ENCODE results near the gene ATP5ME.
"Not testable (repeated sequence)": the region's sequence is repeated elsewhere in the genome, so short reads cannot be mapped to it uniquely, and the experiment has no call there.

Gene ATP5ME

GRCh38 chr4:704971-705277 lies 30.8 kb upstream of the ATP5ME start:
- no peak for DNase-seq (ENCODE audit: low read depth)

DNA sequence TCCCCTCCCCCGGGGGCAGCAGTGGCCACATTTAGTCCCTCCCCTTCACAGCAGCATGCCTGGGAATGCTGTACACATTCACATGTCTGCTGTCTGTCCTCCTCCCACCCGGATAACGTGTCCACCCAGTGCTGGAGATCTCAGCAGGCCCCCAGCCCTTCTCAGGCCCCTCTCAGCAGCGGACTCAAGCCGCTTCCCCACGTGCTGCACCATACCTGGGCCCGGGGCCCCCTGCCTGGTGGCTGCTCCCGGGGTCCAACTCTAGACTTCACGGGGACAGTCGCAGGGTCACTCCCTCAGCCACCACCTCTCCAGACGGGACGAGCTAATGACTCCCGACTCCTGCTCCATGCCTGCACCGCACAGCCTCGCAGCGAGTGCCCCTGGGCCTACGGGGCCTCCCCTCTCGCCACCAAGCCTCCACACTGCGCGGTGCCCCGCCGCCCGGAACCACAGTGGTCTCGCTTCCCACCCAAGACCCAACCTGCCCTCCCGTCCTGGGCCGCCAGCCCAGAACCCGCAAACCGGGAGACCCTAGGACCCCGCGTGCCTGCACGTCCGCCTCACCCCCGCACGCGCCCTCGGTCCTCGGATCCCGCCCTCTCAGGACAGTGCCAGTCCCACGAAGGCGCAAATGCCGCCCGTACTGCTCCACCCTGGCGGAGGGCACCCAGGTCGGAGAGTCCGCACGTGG lies 30.3 kb upstream of the ATP5ME start:
- DNase-seq (ENCODE audit: low read depth), result no peak

DNA sequence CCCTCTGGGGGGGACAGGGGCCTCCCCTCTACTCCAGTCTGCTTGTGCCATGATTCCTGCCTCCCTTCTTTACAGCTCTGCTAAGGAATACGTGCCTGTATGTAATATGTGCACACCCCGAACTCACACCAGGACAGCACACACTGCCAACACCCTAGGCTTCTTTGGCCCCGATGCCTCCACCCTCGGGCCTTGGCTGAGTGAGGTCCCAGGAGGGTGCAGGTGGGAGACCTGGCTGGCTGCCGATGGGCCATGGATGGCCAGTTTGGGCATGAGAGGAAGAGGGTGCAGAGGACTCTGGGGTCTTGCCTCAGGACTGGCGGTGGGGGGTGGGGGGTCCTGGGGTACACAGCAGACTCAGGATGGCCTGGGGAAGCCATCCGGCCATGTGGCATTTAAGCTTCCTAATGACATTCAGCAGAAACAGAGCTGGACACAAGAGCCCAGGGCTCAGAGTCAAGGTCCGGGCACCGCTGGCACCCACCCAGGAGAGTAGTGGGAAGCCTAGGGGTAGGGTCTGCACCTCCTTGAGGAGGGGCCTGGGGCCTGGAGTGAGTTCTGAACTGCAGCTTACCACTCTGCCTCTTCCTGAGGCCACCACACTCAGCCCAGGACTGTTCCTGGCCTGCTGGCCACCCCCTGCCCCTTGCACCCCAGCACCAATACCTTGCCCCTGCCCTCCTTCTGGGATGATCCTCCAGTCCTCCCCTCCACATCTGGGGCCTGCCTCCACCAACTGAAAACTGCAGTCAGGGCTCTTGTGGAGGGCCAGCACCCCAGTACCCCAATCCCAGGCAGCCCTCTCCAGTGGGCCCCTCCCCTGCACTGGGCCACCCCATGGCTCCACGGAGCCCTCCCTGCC lies 29.5 kb upstream of the ATP5ME start:
- DNase-seq (ENCODE audit: low read depth), result no peak

GRCh38 chr4:702618-703048 lies 28.6 kb upstream of the ATP5ME start:
- DNase-seq (ENCODE audit: low read depth), result no peak

- DNase-seq (ENCODE audit: low read depth), result no peak
Observed at GRCh38 chr4:700587-701264, 26.6 kb upstream of the ATP5ME start.

DNA sequence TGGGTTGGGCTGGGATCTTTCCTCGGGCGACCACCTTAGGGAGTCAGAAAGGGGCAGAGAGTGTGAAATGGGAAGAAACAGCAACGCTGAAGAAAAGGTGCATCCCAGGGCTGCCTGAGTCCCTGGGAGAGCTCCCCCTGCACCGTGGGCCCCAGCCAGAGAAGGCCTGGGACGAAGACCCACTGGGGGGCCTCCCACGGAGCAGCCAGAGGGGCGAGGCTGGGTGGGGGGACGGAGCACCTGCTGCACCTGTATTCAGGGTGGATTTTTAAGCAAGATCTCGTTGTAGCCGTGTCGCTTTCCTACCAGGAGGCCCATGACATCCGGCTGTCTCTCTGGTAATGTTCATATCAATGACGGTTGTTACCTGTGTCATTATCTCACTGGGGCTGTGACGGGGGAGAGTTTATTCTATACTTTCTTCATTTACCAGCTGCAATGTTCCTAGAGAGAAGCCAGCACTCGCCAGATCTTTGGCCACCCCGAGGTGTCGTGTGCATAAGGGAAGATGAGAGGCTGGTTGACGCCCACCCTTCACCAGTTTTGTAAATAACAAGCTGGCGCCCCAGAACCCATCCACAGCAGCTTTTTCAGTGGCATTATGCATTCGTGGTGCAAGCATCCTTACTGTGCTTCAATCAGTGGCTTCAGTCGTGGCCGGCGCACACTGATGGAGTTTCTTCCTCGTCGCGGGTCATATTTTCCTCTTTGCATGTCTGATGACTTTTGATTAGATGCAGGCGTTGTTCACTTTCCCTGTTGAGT lies 25.9 kb upstream of the ATP5ME start:
- DNase-seq (ENCODE audit: low read depth), result no peak

GRCh38 chr4:694341-694940 lies 20.4 kb upstream of the ATP5ME start:
- not testable (repeated sequence) for DNase-seq (ENCODE audit: low read depth)

- no peak for DNase-seq (ENCODE audit: low read depth)
Observed at GRCh38 chr4:692771-693554, 18.9 kb upstream of the ATP5ME start.

GRCh38 chr4:689723-690122 lies 15.6 kb upstream of the ATP5ME start:
- no peak for DNase-seq (ENCODE audit: low read depth)

- no peak for DNase-seq (ENCODE audit: low read depth)
Observed at GRCh38 chr4:688854-689681, 15.0 kb upstream of the ATP5ME start, which contains the start of gene SLC49A3. SLC49A3 (minus strand) TSS chr4:689151; CDS start chr4:689127, 24 bp downstream.

DNA sequence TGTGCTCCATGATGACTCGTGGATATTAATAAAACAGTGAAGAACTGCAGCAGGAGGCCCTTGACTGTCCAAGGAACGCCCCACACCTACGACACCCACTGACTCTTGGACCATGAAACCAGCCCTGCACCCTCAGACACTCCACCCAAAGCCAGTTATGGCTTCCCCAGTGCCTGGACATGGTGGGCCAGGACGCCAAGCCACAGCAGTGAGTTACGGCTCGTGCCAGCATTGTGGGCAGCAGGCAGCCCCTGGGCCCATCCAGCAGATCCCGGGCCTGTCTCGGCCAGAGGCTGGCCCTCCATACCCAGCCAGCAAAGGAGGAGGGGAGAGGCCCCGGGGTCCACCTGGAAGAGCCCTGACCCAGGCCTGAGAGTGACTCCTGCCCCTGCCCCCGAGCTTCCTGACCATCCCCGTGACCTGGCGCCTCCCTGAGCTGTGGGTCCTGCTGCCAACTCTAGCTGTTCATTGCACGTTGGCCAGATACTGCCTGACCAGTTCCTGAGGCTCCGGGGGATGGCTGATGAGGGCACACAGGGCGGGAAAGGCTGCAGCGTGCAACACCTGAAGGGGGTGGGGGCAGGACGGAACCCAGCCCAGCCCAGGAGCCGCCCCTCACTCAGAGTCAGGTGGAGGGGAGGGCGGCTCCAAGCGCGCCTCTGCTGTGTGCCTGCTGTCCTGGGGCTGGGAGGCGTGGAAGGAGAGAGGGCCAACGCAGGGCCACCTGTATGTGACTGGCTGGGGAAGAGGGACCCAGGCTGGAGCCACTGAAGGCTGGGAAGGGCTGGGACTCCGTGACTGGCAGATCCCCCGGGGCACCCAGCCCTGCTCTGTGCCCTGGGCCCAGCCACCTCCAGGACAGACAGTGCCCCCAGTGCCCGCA lies 14.1 kb upstream of the ATP5ME start:
- no peak for DNase-seq (ENCODE audit: low read depth)

DNA sequence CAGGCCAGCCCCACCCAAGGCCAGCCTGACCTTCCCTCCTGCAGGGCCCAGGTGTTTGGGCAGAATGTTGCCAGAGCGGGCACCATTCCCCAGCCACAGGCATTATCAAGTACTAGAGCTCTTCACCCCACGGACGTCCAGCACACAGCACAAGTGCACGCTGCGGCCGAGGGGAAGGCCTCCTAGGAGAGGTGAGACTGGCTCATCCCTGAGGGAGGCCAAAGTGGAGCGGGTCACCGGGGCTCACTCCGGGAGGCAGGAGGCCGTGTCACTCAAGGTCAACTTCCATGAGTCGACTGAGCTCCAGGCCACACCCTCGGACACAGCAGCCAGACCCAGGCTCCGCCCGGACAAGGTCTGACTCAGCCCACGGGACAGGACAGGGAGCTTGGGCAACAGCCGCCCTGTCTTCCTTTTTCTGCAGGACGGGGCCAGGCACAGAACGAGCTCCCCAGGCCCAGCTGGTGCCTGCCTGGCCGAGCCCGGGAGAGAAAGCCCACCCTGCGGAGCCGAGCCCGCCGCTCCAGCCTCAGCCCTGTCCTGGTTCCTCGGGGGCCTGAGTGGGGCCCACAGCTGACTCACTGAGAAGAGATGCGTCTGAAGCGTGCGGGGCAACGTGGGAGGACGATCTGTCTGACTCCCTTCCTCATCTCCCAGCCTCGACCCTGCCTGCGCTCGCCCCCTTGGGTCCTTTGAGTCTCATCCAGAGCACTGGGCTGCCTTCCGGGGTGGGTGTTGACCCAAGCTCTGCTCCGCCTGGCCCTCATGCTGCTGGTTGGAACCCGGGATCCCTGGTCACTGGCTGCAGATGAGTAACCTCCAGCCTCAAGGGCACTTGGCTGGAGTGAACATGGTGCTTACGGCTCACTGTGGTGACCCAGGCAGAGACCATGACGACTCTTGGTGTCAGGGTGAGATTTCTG lies 13.2 kb upstream of the ATP5ME start:
- DNase-seq (ENCODE audit: low read depth), result no peak

- DNase-seq (ENCODE audit: low read depth), result no peak
Observed at GRCh38 chr4:686413-687040, 12.5 kb upstream of the ATP5ME start.

DNA sequence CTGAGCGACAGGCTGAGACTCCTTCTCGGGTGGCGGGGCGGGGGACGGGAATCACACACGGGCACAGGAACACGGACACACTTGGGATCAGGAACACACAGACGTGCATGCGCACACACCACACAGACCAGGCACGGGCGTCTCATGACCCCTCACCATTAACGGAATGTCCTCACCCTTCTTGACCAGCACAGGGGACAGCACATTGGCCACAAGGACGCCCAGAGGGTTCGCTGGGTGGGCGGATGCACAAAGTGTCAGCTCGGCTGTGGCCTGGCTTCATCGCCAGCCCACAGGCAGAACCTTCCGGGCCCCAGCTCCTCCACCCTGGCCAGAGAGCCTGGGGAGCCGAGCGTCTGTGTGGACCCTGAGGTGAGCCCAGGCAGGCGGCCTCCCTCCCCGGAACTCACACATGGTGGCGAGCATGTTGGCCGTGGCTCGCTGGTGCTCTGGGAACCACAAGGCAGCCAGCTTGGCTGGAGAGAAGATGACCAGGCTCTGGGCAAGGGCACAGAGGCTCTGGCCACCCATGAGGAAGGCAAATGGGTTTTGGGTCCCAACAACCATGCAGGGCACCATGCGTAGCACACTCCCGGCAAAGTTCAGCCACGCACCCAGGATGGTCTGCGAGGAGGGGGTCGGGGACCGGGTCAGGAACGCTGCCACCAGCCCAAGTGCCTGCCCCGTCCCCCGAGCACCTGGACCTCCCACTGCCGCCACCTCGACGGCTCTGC lies 11.8 kb upstream of the ATP5ME start:
- no peak for DNase-seq (ENCODE audit: low read depth)

GRCh38 chr4:684623-685327 lies 10.7 kb upstream of the ATP5ME start:
- no peak for DNase-seq (ENCODE audit: low read depth)

- DNase-seq (ENCODE audit: low read depth), result no peak
Observed at GRCh38 chr4:683982-684622, 10.0 kb upstream of the ATP5ME start.
